GM18907 (cell line): ENCODE measurements around the gene ZP4.
A peak's percentile ranks its signal among the peaks of the same experiment; 100 is the strongest.

Experiments used
- ATAC-seq: cut with Tn5 transposase; IDR thresholded peaks from one replicate; pipeline ENCODE4 v1.9.1; 2021; ENCODE audit warnings: mild to moderate bottlenecking, moderate library complexity; ENCODE audit not compliant: unreplicated experiment

The ZP4 gene

GRCh38 chr1:237890822-237891221 lies at the start of gene ZP4:
TSS of gene ZP4 (minus strand) at chr1:237890922. CDS start at chr1:237890635, 287 bp downstream.
- ATAC-seq: no peak

- no peak for ATAC-seq
Measured at GRCh38 chr1:237938553-237938952, 47.8 kb upstream of the ZP4 start.

GRCh38 chr1:237938068-237938467 lies 47.3 kb upstream of the ZP4 start:
- ATAC-seq: no peak

- no peak for ATAC-seq
Measured at GRCh38 chr1:237932816-237933215, 42.1 kb upstream of the ZP4 start.

- ATAC-seq: no peak
Measured at GRCh38 chr1:237931581-237931980, 40.9 kb upstream of the ZP4 start.

GRCh38 chr1:237927198-237927597 lies 36.5 kb upstream of the ZP4 start:
- ATAC-seq: no peak

- no peak for ATAC-seq
Measured at GRCh38 chr1:237921306-237921705, 30.6 kb upstream of the ZP4 start.

- no peak for ATAC-seq
Measured at GRCh38 chr1:237913345-237913744, 22.6 kb upstream of the ZP4 start.

GRCh38 chr1:237911911-237912310 lies 21.2 kb upstream of the ZP4 start:
- no peak for ATAC-seq

- ATAC-seq: no peak
Measured at GRCh38 chr1:237910834-237911233, 20.1 kb upstream of the ZP4 start.

- no peak for ATAC-seq
Measured at GRCh38 chr1:237903961-237904360, 13.2 kb upstream of the ZP4 start.

- no peak for ATAC-seq
Measured at GRCh38 chr1:237902960-237903743, 12.4 kb upstream of the ZP4 start.

GRCh38 chr1:237901299-237901934 lies 10.7 kb upstream of the ZP4 start:
- peak; percentile 60 for ATAC-seq

GRCh38 chr1:237895630-237896029 lies 4.9 kb upstream of the ZP4 start:
- no peak for ATAC-seq

- ATAC-seq: no peak
Measured at GRCh38 chr1:237894131-237894530, 3.4 kb upstream of the ZP4 start.

GRCh38 chr1:237891979-237892378 lies 1.3 kb upstream of the ZP4 start:
- no peak for ATAC-seq

- ATAC-seq: no peak
Measured at GRCh38 chr1:237891266-237891665, 544 bp upstream of the ZP4 start.

- no peak for ATAC-seq
Measured at GRCh38 chr1:237890416-237890815, 306 bp downstream of the ZP4 start.

- no peak for ATAC-seq
Measured at GRCh38 chr1:237888143-237888542, 2.6 kb downstream of the ZP4 start.

GRCh38 chr1:237887542-237887941 lies 3.2 kb downstream of the ZP4 start:
- no peak for ATAC-seq

GRCh38 chr1:237884237-237884636 lies 6.5 kb downstream of the ZP4 start:
- no peak for ATAC-seq

- no peak for ATAC-seq
Measured at GRCh38 chr1:237879195-237879594, 11.5 kb downstream of the ZP4 start.

GRCh38 chr1:237878406-237878805 lies 12.3 kb downstream of the ZP4 start:
- ATAC-seq: no peak
